ENCODE results near the gene LIMS4.
"Not testable (repeated sequence)": the region's sequence is repeated elsewhere in the genome, so short reads cannot be mapped to it uniquely, and the experiment has no call there.

The LIMS4 gene

GRCh38 chr2:110420641-110421354, 51.8 kb downstream of the LIMS4 start:
- not testable (repeated sequence) for H3K9me3 Mint-ChIP-seq, H3K27me3 Mint-ChIP-seq, ATAC-seq, H3K27ac Mint-ChIP-seq, H3K36me3 Mint-ChIP-seq, H3K4me3 Mint-ChIP-seq, H3K4me1 Mint-ChIP-seq

GRCh38 chr2:110407142-110407541, 65.5 kb downstream of the LIMS4 start:
- H3K4me1 Mint-ChIP-seq, H3K27ac Mint-ChIP-seq, H3K4me3 Mint-ChIP-seq, H3K9me3 Mint-ChIP-seq, H3K36me3 Mint-ChIP-seq, ATAC-seq, H3K27me3 Mint-ChIP-seq: not testable (repeated sequence)

- H3K9me3 Mint-ChIP-seq, H3K4me1 Mint-ChIP-seq, ATAC-seq, H3K27ac Mint-ChIP-seq, H3K27me3 Mint-ChIP-seq, H3K36me3 Mint-ChIP-seq, H3K4me3 Mint-ChIP-seq: not testable (repeated sequence)
Measured at GRCh38 chr2:110404988-110405387, 67.6 kb downstream of the LIMS4 start.

GRCh38 chr2:110404246-110404645, 68.4 kb downstream of the LIMS4 start:
- not testable (repeated sequence) for H3K27ac Mint-ChIP-seq, H3K9me3 Mint-ChIP-seq, H3K4me3 Mint-ChIP-seq, H3K4me1 Mint-ChIP-seq, H3K27me3 Mint-ChIP-seq, ATAC-seq, H3K36me3 Mint-ChIP-seq

GRCh38 chr2:110401001-110401618, 71.5 kb downstream of the LIMS4 start:
- not testable (repeated sequence) for H3K4me3 Mint-ChIP-seq, H3K36me3 Mint-ChIP-seq, H3K4me1 Mint-ChIP-seq, ATAC-seq, H3K27ac Mint-ChIP-seq, H3K27me3 Mint-ChIP-seq, H3K9me3 Mint-ChIP-seq

GRCh38 chr2:110399378-110399777, 73.2 kb downstream of the LIMS4 start:
- not testable (repeated sequence) for H3K27ac Mint-ChIP-seq, H3K4me1 Mint-ChIP-seq, H3K9me3 Mint-ChIP-seq, H3K4me3 Mint-ChIP-seq, H3K27me3 Mint-ChIP-seq, H3K36me3 Mint-ChIP-seq, ATAC-seq

- ATAC-seq, H3K27ac Mint-ChIP-seq, H3K9me3 Mint-ChIP-seq, H3K36me3 Mint-ChIP-seq, H3K27me3 Mint-ChIP-seq, H3K4me1 Mint-ChIP-seq, H3K4me3 Mint-ChIP-seq: not testable (repeated sequence)
Measured at GRCh38 chr2:110395990-110396389, 76.6 kb downstream of the LIMS4 start.

All from stimulated activated memory B cell treated with anti-CD40 and anti-IgM and Interleukin-4, amounts not matched to agents 10 μg/mL and 1 μg/mL and 100 μg/mL, for 72 hours (primary cell).